Endodermal cell (in vitro differentiated cells): ENCODE data around the gene POLE3. TPM values are rescaled to one million over a fixed set of nuclear protein-coding genes. Genes with fewer than 3 reads are reported as not detected.

Source experiments
- DNase-seq: peaks from one replicate; pipeline ENCODE4 v3.0.0-alpha.2; 2017
- H3K27ac ChIP-seq: 2 replicates; pipeline ENCODE4 v1.5.1; 2013; ENCODE audit warnings: mild to moderate bottlenecking, low read depth, low read length, moderate library complexity
- H3K27me3 ChIP-seq: 2 replicates; pipeline ENCODE4 v1.6.1; 2013; ENCODE audit warnings: mild to moderate bottlenecking, low read length, moderate library complexity; ENCODE audit not compliant: insufficient read depth, control insufficient read depth, poor library complexity, severe bottlenecking
- H3K36me3 ChIP-seq: 2 replicates; pipeline ENCODE4 v1.7.0; 2013; ENCODE audit warnings: mild to moderate bottlenecking, low read length, moderate library complexity; ENCODE audit not compliant: control insufficient read depth, insufficient read depth
- H3K4me1 ChIP-seq: one replicate; pipeline ENCODE4 v1.7.0; 2013; ENCODE audit warnings: low read length; ENCODE audit not compliant: control insufficient read depth, insufficient read depth
- H3K4me3 ChIP-seq: 2 replicates; pipeline ENCODE4 v1.5.1; 2013; ENCODE audit warnings: mild to moderate bottlenecking, low read length, moderate library complexity
- H3K9ac ChIP-seq: 2 replicates; pipeline ENCODE4 v1.6.1; 2013; ENCODE audit warnings: mild to moderate bottlenecking, low read length, moderate library complexity; ENCODE audit not compliant: poor library complexity, severe bottlenecking; ENCODE audit errors: extremely low read depth
- H3K9me3 ChIP-seq: 2 replicates; pipeline ENCODE4 v1.6.1; 2013; ENCODE audit warnings: mild to moderate bottlenecking, low read length, moderate library complexity; ENCODE audit not compliant: control insufficient read depth
- H3K27ac Mint-ChIP-seq: 2 replicates; pipeline ENCODE4 v1.8.0; 2020; ENCODE audit warnings: mixed read lengths
- H3K27me3 Mint-ChIP-seq: 2 replicates; pipeline ENCODE4 v1.8.0; 2021; ENCODE audit warnings: mild to moderate bottlenecking, mixed read lengths; ENCODE audit not compliant: insufficient read depth
- H3K36me3 Mint-ChIP-seq: 2 replicates; pipeline ENCODE4 v1.8.0; 2020; ENCODE audit warnings: low read depth, mixed read lengths
- H3K4me1 Mint-ChIP-seq: 2 replicates; pipeline ENCODE4 v1.8.0; 2020; ENCODE audit warnings: mixed read lengths
- H3K4me3 Mint-ChIP-seq: 2 replicates; pipeline ENCODE4 v1.8.0; 2020; ENCODE audit warnings: mild to moderate bottlenecking, moderate library complexity, mixed read lengths
- H3K9me3 Mint-ChIP-seq: 2 replicates; pipeline ENCODE4 v1.8.0; 2020; ENCODE audit warnings: mild to moderate bottlenecking, mixed read lengths
- CTCF ChIP-seq: fragments of 200-600 bp; sonication (generic); conservative IDR thresholded peaks from 2 replicates; pipeline ENCODE4 v1.5.0; 2021; ENCODE audit warnings: antibody characterized with exemption, mild to moderate bottlenecking
- WGBS, 2 experiments: methylation state at CpG; one replicate each; pipeline versions ENCODE4 v1.1.5 to v1.1.7; 2013; ENCODE audit warnings: missing lambda C conversion rate in 2 of 2, mixed read lengths in 1 of 2; ENCODE audit not compliant: insufficient coverage in 1 of 2, insufficient read length in 1 of 2; 5-methylcytosine and 5-hydroxymethylcytosine counted together
- total RNA-seq, 2 donors: library from RNA; stranded (reverse); fragmentation: NEBNext Ultra II Directional in 1 of 2; extraction: Animal tissue kit (Norgen Biotek cat#: 25700) in 1 of 2; gene quantifications; 2 replicates in 1 of 2; 3 replicates in 1 of 2; pipeline ENCODE4 v1.2.1, GENCODE V29; 2021

The POLE3 gene
- total RNA-seq, 2 donors from 2014 or later: 36.5 to 45.6 TPM

GRCh38 chr9:113360242-113360842 lies 50.1 kb downstream of the POLE3 start:
- Histone ChIP-seq H3K36me3 (peaks cover 14% of the 10 kb centered on the region), H3K9me3 (no peaks in the 10 kb centered on the region), H3K27me3 (no peaks in the 10 kb centered on the region), H3K4me1 (no peaks in the 10 kb centered on the region), H3K27ac (no peak overlapping the region), H3K4me3 (no peak overlapping the region), H3K9ac (no peak overlapping the region)
- Mint-ChIP-seq H3K36me3 (peaks cover 14% of the 10 kb centered on the region), H3K9me3 (no peaks in the 10 kb centered on the region), H3K27me3 (no peaks in the 10 kb centered on the region), H3K27ac (no peak overlapping the region), H3K4me3 (no peak overlapping the region), H3K4me1 (peaks cover 7% of the 10 kb centered on the region)
- WGBS, 2 experiments: 90 to 92% methylated on average over 5 to 15 of the region's 15 CpGs
- DNase-seq: no peak
- no peak for TF ChIP-seq CTCF

GRCh38 chr9:113359385-113359784 lies 51.1 kb downstream of the POLE3 start:
- Histone ChIP-seq H3K4me3 (no peak overlapping the region), H3K4me1 (no peaks in the 10 kb centered on the region), H3K27ac (no peak overlapping the region), H3K36me3 (peaks cover 10% of the 10 kb centered on the region), H3K9ac (no peak overlapping the region), H3K27me3 (no peaks in the 10 kb centered on the region), H3K9me3 (no peaks in the 10 kb centered on the region)
- H3K4me3 Mint-ChIP-seq: no peak overlapping the region
- peaks cover 7% of the 10 kb centered on the region for H3K4me1 Mint-ChIP-seq
- no peak overlapping the region for H3K27ac Mint-ChIP-seq
- no peaks in the 10 kb centered on the region for H3K27me3 Mint-ChIP-seq
- H3K9me3 Mint-ChIP-seq: no peaks in the 10 kb centered on the region
- no peak for DNase-seq
- TF ChIP-seq CTCF: no peak
- 90% methylated on average over 1 of the region's 1 CpG; no CpG with 5 or more reads in 1 of the 2 experiments for WGBS, 2 experiments
- peaks cover 17% of the 10 kb centered on the region for H3K36me3 Mint-ChIP-seq

Other genes with a start within 250 kb of the POLE3 start
- 10 to 100 TPM; 17.1 to 19.6 TPM for gene FKBP15, start 189.4 kb downstream of the POLE3 start, total RNA-seq
- gene SLC31A1, start 189.1 kb downstream of the POLE3 start, total RNA-seq: 10 to 100 TPM; 29.1 to 32.4 TPM
- 10 to 100 TPM; 34.7 to 39.7 TPM for gene CDC26, start 135.1 kb downstream of the POLE3 start, total RNA-seq
- gene PRPF4, start 135.0 kb downstream of the POLE3 start, total RNA-seq: 10 to 100 TPM; 35.7 to 36.0 TPM
- gene RNF183, start 107.3 kb downstream of the POLE3 start, total RNA-seq: under 1 TPM; 0.48 to 0.97 TPM
- gene WDR31, start 70.4 kb downstream of the POLE3 start, total RNA-seq: 1 to 10 TPM; 4.5 to 8.4 TPM
- 10 to 100 TPM; 14.1 to 17.9 TPM for gene BSPRY, start 61.1 kb downstream of the POLE3 start, total RNA-seq
- 10 to 100 TPM; 24.3 to 37.1 TPM for gene HDHD3, start 33.7 kb downstream of the POLE3 start, total RNA-seq
- 10 to 100 TPM; 40.4 to 51.9 TPM for gene ALAD, start 9.4 kb downstream of the POLE3 start, total RNA-seq
- 1 to 10 TPM in 1 of 2 donors, under 1 TPM in 1; 0.40 to 1.1 TPM for gene C9orf43, start 72 bp upstream of the POLE3 start, total RNA-seq
- gene RGS3, start 53.1 kb upstream of the POLE3 start, total RNA-seq: 10 to 100 TPM; 20.7 to 40.3 TPM